ENCODE data around the gene ABHD10. TPM values are rescaled to one million over a fixed set of nuclear protein-coding genes. Genes with fewer than 3 reads are reported as not detected.

ABHD10 gene
- total and polyA plus RNA-seq, 2 experiments from 2014 or later: 25.6 to 36.2 TPM

- no peaks in the 10 kb centered on the region for H3K9me3 ChIP-seq (ENCODE audit: low read depth)
- H3K79me2 ChIP-seq: no peaks in the 10 kb centered on the region
- no peaks in the 10 kb centered on the region for H4K20me1 ChIP-seq (ENCODE audit: insufficient read depth, poor library complexity, severe bottlenecking)
- WGBS (ENCODE audit: low lambda C conversion rate, missing lambda C conversion rate): 62% methylated on average over 6 of the region's 6 CpGs
- no peak for DNase-seq (ENCODE audit: low spot score)
- TF ChIP-seq CTCF (IDR thresholded peaks at IDR 0.05; ENCODE audit: poor library complexity) (no peak), EZH2 (IDR thresholded peaks at IDR 0.05; ENCODE audit: borderline replicate concordance) (no peak), EZH2phosphoT487 (IDR thresholded peaks at IDR 0.05; ENCODE audit: low read depth, severe bottlenecking, unreplicated experiment) (peak; percentile 38)
- no peak overlapping the region for H3K4me2 ChIP-seq
- H2AFZ ChIP-seq: no peak overlapping the region
- no peak overlapping the region for H3K4me3 ChIP-seq
- H3K36me3 ChIP-seq (replicated peaks; ENCODE audit: insufficient read depth, low read depth): no peaks in the 10 kb centered on the region
- peak overlapping the region; percentile 16 for H3K27ac ChIP-seq
- peaks cover 6% of the 10 kb centered on the region for H3K4me1 ChIP-seq (ENCODE audit: insufficient read depth)
- H3K9me2 ChIP-seq (replicated peaks; ENCODE audit: insufficient read depth): no peaks in the 10 kb centered on the region
- no peaks in the 10 kb centered on the region for H3K27me3 ChIP-seq
Observed at GRCh38 chr3:111954228-111954990, 24.4 kb upstream of the ABHD10 start.

GRCh38 chr3:111955876-111956275 is 22.9 kb upstream of the ABHD10 start:
- 100% methylated on average over 1 of the region's 1 CpG for WGBS (ENCODE audit: low lambda C conversion rate, missing lambda C conversion rate)
- Histone ChIP-seq H3K9me3 (ENCODE audit: low read depth) (no peaks in the 10 kb centered on the region), H3K4me3 (no peak overlapping the region), H3K27me3 (no peaks in the 10 kb centered on the region), H3K79me2 (no peaks in the 10 kb centered on the region), H3K4me2 (no peak overlapping the region), H2AFZ (no peak overlapping the region), H4K20me1 (ENCODE audit: insufficient read depth, poor library complexity, severe bottlenecking) (no peaks in the 10 kb centered on the region), H3K36me3 (replicated peaks; ENCODE audit: insufficient read depth, low read depth) (no peaks in the 10 kb centered on the region), H3K9me2 (replicated peaks; ENCODE audit: insufficient read depth) (no peaks in the 10 kb centered on the region), H3K4me1 (ENCODE audit: insufficient read depth) (peaks cover 6% of the 10 kb centered on the region), H3K27ac (no peak overlapping the region)
- DNase-seq (ENCODE audit: low spot score): no peak
- TF ChIP-seq CTCF (IDR thresholded peaks at IDR 0.05; ENCODE audit: poor library complexity): no peak
- no peak for TF ChIP-seq EZH2phosphoT487 (IDR thresholded peaks at IDR 0.05; ENCODE audit: low read depth, severe bottlenecking, unreplicated experiment)
- no peak for TF ChIP-seq EZH2 (IDR thresholded peaks at IDR 0.05; ENCODE audit: borderline replicate concordance)

- DNase-seq (ENCODE audit: low spot score): no peak
- Histone ChIP-seq H3K4me2 (no peak overlapping the region), H4K20me1 (ENCODE audit: insufficient read depth, poor library complexity, severe bottlenecking) (no peaks in the 10 kb centered on the region), H3K4me3 (no peak overlapping the region), H3K27ac (no peak overlapping the region), H3K4me1 (ENCODE audit: insufficient read depth) (peaks cover 6% of the 10 kb centered on the region), H3K79me2 (no peaks in the 10 kb centered on the region), H2AFZ (no peak overlapping the region), H3K9me2 (replicated peaks; ENCODE audit: insufficient read depth) (no peaks in the 10 kb centered on the region), H3K36me3 (replicated peaks; ENCODE audit: insufficient read depth, low read depth) (no peaks in the 10 kb centered on the region), H3K27me3 (no peaks in the 10 kb centered on the region), H3K9me3 (ENCODE audit: low read depth) (no peaks in the 10 kb centered on the region)
- 86% methylated on average over 3 of the region's 3 CpGs for WGBS (ENCODE audit: low lambda C conversion rate, missing lambda C conversion rate)
- TF ChIP-seq CTCF (IDR thresholded peaks at IDR 0.05; ENCODE audit: poor library complexity) (no peak), EZH2 (IDR thresholded peaks at IDR 0.05; ENCODE audit: borderline replicate concordance) (no peak)
Observed at GRCh38 chr3:111956449-111956848, 22.4 kb upstream of the ABHD10 start.

Measured in hepatocyte (in vitro differentiated cells).